Cardiac muscle cell (in vitro differentiated cells and primary cell): ENCODE results near the gene SH3BGRL3. TPM values are rescaled to one million over a fixed set of nuclear protein-coding genes. Genes with fewer than 3 reads are reported as not detected.

Experiments used
- DNase-seq, 2 donors: peaks; one replicate each; pipeline versions ENCODE4 v3.0.0 to v3.0.0-alpha.2; 2010 to 2017; ENCODE audit warnings: low read depth in 1 of 2, low spot score in 1 of 2
- H3K27ac ChIP-seq: fragments of 200-600 bp; sonication (generic); 2 replicates; pipeline ENCODE4 v1.5.1; 2016
- H3K27me3 ChIP-seq: fragments of 200-600 bp; sonication (generic); 2 replicates; pipeline ENCODE4 v1.6.0; 2016; ENCODE audit warnings: control low read depth
- H3K36me3 ChIP-seq: fragments of 200-600 bp; sonication (generic); 2 replicates; pipeline ENCODE4 v1.5.1; 2016; ENCODE audit warnings: control low read depth
- H3K4me1 ChIP-seq: fragments of 200-600 bp; sonication (generic); 2 replicates; pipeline ENCODE4 v1.8.1; 2017; ENCODE audit warnings: low read depth, mild to moderate bottlenecking, mixed run types
- H3K4me3 ChIP-seq: fragments of 200-600 bp; sonication (generic); 2 replicates; pipeline ENCODE4 v1.5.1; 2016; ENCODE audit warnings: mild to moderate bottlenecking
- H3K9me3 ChIP-seq: fragments of 200-600 bp; sonication (generic); 2 replicates; pipeline ENCODE4 v1.5.1; 2017; ENCODE audit warnings: low read depth, mild to moderate bottlenecking, control low read depth
- CTCF ChIP-seq: IDR thresholded peaks from 2 replicates; pipeline ENCODE4 v1.5.1; 2012; ENCODE audit warnings: low read depth, mild to moderate bottlenecking, low read length
- polyA plus RNA-seq: library from polyadenylated mRNA; unstranded; fragments of >200 nt; fragmentation: Nextera tagmentation; extraction: Ambion mirVana; gene quantifications from 2 replicates; pipeline ENCODE4 v1.2.1, GENCODE V29; 2016
- total RNA-seq: library from RNA; depleted of rRNA; stranded (reverse); fragments of >200 nt; gene quantifications from 2 replicates; pipeline ENCODE4 v1.2.3, GENCODE V29; 2016

SH3BGRL3 gene
- total and polyA plus RNA-seq, 2 experiments from 2014 or later: 23.0 to 119 TPM

DNA sequence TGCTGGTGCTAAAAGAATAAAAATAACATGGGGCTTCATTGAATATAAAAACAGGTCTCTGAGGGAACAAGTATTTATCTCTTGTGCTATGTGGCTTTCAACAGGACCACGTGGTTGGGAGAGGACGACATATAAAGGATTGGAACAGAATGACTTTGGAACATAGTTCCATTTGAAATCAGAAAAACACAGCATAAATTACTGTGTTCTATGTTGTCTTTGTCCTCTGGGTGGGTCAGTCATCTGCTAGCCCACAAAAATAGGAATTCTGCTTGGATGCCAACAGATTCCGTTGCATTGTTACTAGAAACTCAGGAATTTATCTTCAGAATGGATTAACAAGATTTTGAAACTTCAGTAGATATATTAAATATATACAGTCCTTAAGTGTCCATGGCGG lies 40.0 kb upstream of the SH3BGRL3 start:
- Histone ChIP-seq H3K27ac (no peak overlapping the region), H3K4me1 (peaks cover 5% of the 10 kb centered on the region), H3K4me3 (no peak overlapping the region), H3K36me3 (peaks cover 6% of the 10 kb centered on the region), H3K27me3 (no peaks in the 10 kb centered on the region), H3K9me3 (no peaks in the 10 kb centered on the region)
- peak in 1 of 2 donors; percentile 39 for DNase-seq
- TF ChIP-seq CTCF: no peak

- TF ChIP-seq CTCF: no peak
- H3K36me3 ChIP-seq: peaks cover 6% of the 10 kb centered on the region
- H3K27me3 ChIP-seq: no peaks in the 10 kb centered on the region
Observed at GRCh38 chr1:26252718-26253117, 27.2 kb upstream of the SH3BGRL3 start.

GRCh38 chr1:26254404-26254803 lies 25.5 kb upstream of the SH3BGRL3 start:
- TF ChIP-seq CTCF: no peak
- Histone ChIP-seq H3K4me3 (no peak overlapping the region), H3K27me3 (no peaks in the 10 kb centered on the region), H3K9me3 (no peaks in the 10 kb centered on the region), H3K36me3 (peaks cover 14% of the 10 kb centered on the region), H3K4me1 (peaks cover 23% of the 10 kb centered on the region), H3K27ac (peak overlapping the region; percentile 97)
- peak in 1 of 2 donors; percentile 73 for DNase-seq

More at GRCh38 chr1:26252718-26253117, 27.2 kb upstream of the SH3BGRL3 start:
- no peak overlapping the region for H3K27ac ChIP-seq
- H3K4me3 ChIP-seq: no peak overlapping the region
- H3K4me1 ChIP-seq: peaks cover 23% of the 10 kb centered on the region
- no peaks in the 10 kb centered on the region for H3K9me3 ChIP-seq
- DNase-seq: no peak

DNA sequence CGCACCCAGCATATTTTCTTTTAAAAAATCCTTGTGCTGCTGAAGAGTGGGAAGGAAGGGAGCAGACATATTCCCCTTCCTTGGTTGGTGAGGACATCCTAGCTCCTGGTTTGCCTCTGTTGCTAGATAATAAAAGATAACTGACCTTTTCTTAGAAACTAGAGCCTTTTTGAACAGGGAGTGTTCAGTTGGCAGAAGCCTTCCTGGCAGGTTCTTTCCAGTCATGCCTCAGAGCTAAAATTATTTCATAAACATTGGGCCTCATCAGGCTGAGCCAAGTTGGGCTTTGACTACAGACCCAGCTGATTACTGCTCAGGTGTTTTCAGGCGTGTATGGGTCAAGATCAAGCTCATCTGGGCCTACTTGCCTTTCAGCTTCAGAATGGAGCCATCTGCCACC lies 22.7 kb upstream of the SH3BGRL3 start:
- no peak for DNase-seq
- Histone ChIP-seq H3K9me3 (no peaks in the 10 kb centered on the region), H3K27me3 (no peaks in the 10 kb centered on the region), H3K4me3 (no peak overlapping the region), H3K4me1 (peaks cover 23% of the 10 kb centered on the region), H3K36me3 (peaks cover 27% of the 10 kb centered on the region), H3K27ac (no peak overlapping the region)
- no peak for TF ChIP-seq CTCF

GRCh38 chr1:26259005-26259404 lies 20.9 kb upstream of the SH3BGRL3 start:
- peaks cover 18% of the 10 kb centered on the region for H3K4me1 ChIP-seq
- no peaks in the 10 kb centered on the region for H3K27me3 ChIP-seq
- DNase-seq: no peak
- no peaks in the 10 kb centered on the region for H3K9me3 ChIP-seq
- TF ChIP-seq CTCF: no peak
- no peak overlapping the region for H3K27ac ChIP-seq
- H3K4me3 ChIP-seq: no peak overlapping the region
- H3K36me3 ChIP-seq: peaks cover 32% of the 10 kb centered on the region

GRCh38 chr1:26259578-26259977 lies 20.3 kb upstream of the SH3BGRL3 start:
- peaks cover 32% of the 10 kb centered on the region for H3K36me3 ChIP-seq

More at GRCh38 chr1:26259578-26259977, 20.3 kb upstream of the SH3BGRL3 start:
- Histone ChIP-seq H3K4me1 (peaks cover 12% of the 10 kb centered on the region), H3K27ac (no peak overlapping the region), H3K27me3 (no peaks in the 10 kb centered on the region), H3K9me3 (no peaks in the 10 kb centered on the region), H3K4me3 (no peak overlapping the region)
- no peak for TF ChIP-seq CTCF
- no peak for DNase-seq
